Upper lobe of left lung (tissue), 4 donors: Measurements from ENCODE around the gene PRKCE.

Experiments
- POLR2AphosphoS5 ChIP-seq, 2 donors: sonication (generic); formaldehyde crosslinking; IDR thresholded peaks; one replicate each; pipeline ENCODE4 v1.5.1; 2017; ENCODE audit warnings: antibody characterized with exemption in 2 of 2
- TF ChIP-seq, protein P1 (sequence below), 6 experiments: fragments of 450-650 bp in 4 of 6; fragments of 200-600 bp in 2 of 6; sonication (generic) in 2 of 6; IDR thresholded peaks; one replicate each; pipeline ENCODE4 v1.5.1; 2016 to 2019; ENCODE audit warnings: antibody characterized with exemption in 6 of 6

DNA sequence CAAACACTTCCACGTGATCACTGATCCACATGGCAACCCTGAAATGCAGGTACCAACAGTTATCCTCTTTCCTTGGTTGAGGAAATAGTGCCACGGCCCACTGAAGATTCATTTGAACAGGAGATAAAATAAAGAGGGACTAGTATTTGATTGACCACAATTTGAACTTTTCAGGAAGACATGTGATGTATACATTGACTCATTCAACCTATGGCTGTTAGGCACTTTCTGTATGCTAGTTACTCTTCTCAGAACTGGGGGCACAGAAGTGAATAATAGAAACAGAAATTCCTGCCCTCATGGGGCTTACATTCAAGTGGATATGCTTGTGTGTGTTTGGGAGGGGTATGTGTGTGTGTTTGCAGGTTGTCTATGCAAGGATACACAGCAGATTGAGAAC is 199.6 kb downstream of the PRKCE start:
- TF ChIP-seq, protein P1, sequence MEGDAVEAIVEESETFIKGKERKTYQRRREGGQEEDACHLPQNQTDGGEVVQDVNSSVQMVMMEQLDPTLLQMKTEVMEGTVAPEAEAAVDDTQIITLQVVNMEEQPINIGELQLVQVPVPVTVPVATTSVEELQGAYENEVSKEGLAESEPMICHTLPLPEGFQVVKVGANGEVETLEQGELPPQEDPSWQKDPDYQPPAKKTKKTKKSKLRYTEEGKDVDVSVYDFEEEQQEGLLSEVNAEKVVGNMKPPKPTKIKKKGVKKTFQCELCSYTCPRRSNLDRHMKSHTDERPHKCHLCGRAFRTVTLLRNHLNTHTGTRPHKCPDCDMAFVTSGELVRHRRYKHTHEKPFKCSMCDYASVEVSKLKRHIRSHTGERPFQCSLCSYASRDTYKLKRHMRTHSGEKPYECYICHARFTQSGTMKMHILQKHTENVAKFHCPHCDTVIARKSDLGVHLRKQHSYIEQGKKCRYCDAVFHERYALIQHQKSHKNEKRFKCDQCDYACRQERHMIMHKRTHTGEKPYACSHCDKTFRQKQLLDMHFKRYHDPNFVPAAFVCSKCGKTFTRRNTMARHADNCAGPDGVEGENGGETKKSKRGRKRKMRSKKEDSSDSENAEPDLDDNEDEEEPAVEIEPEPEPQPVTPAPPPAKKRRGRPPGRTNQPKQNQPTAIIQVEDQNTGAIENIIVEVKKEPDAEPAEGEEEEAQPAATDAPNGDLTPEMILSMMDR (IDR thresholded peaks at IDR 0.05), result no peak
- TF ChIP-seq POLR2AphosphoS5 (IDR thresholded peaks at IDR 0.05), result no peak
